ENCODE measurements around the gene ARHGAP42. TPM values are rescaled to one million over a fixed set of nuclear protein-coding genes. Genes with fewer than 3 reads are reported as not detected.

The ARHGAP42 gene
- total RNA-seq, 1 donor = 1.4 TPM

DNA sequence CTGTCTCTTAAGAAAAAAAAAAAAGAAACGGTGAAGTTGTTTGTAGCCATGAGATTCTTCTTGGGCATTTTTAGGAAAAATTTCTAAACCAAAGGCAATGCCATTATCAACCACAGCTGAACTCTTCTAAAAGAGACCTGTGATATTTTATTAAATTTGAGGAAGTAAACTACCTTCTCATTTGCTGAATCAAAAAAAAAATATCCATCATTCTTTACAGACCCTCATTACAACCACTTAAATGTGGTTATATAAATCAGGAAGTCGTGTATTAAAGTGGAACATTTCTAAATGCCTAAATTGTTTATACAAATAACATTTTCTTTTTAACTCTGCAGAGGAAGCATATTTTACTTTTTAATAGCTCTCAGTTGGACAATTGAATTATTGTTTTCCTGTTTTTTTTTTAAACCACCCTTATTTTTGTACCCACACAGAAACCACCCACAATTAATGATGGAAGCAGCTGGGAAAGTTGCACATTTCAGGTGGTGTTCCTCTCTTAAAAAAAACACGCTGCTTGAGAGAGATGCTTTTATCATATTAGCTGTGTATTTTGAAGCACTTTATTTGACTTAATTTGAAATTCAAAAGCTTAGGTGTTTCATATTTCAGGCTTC lies 91.2 kb downstream of the ARHGAP42 start:
- Histone ChIP-seq H3K27me3 (ENCODE audit: insufficient read depth, low read length) (no peaks in the 10 kb centered on the region), H3K9me3 (ENCODE audit: low read depth, low read length) (no peaks in the 10 kb centered on the region), H3K4me3 (ENCODE audit: low read length) (no peak overlapping the region), H3K4me1 (ENCODE audit: insufficient read depth, low read length) (no peaks in the 10 kb centered on the region)

DNA sequence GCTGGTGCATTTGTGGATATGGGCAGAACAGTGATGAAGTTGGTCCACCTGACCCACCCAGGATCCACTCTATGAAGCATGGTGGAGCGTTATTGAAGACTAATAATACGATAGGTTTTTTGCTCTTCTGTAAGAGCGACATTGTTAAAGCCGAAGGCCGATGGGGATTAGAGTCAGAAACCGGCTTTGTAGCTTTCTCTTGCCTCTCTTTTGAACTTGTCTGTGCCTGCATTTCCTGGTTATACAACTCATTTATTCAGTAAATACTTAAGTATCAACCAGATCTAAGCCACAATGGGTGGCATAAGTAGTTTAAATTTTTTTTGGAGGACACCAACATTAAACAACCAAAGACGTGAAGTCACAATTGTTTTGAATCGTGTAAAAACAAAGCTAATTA lies 93.4 kb downstream of the ARHGAP42 start:
- H3K27me3 ChIP-seq (ENCODE audit: insufficient read depth, low read length) = no peaks in the 10 kb centered on the region
- H3K4me1 ChIP-seq (ENCODE audit: insufficient read depth, low read length) = no peaks in the 10 kb centered on the region
- no peaks in the 10 kb centered on the region for H3K9me3 ChIP-seq (ENCODE audit: low read depth, low read length)
- H3K4me3 ChIP-seq (ENCODE audit: low read length) = no peak overlapping the region

GRCh38 chr11:100785148-100785983 lies 98.3 kb downstream of the ARHGAP42 start:
- H3K4me3 ChIP-seq (ENCODE audit: low read length) = no peak overlapping the region
- no peaks in the 10 kb centered on the region for H3K9me3 ChIP-seq (ENCODE audit: low read depth, low read length)
- H3K4me1 ChIP-seq (ENCODE audit: insufficient read depth, low read length) = no peaks in the 10 kb centered on the region
- H3K27me3 ChIP-seq (ENCODE audit: insufficient read depth, low read length) = no peaks in the 10 kb centered on the region

- no peak overlapping the region for H3K4me3 ChIP-seq (ENCODE audit: low read length)
- H3K9me3 ChIP-seq (ENCODE audit: low read depth, low read length) = no peaks in the 10 kb centered on the region
- no peaks in the 10 kb centered on the region for H3K4me1 ChIP-seq (ENCODE audit: insufficient read depth, low read length)
- no peaks in the 10 kb centered on the region for H3K27me3 ChIP-seq (ENCODE audit: insufficient read depth, low read length)
Observed at GRCh38 chr11:100788561-100789295, 101.6 kb downstream of the ARHGAP42 start.

DNA sequence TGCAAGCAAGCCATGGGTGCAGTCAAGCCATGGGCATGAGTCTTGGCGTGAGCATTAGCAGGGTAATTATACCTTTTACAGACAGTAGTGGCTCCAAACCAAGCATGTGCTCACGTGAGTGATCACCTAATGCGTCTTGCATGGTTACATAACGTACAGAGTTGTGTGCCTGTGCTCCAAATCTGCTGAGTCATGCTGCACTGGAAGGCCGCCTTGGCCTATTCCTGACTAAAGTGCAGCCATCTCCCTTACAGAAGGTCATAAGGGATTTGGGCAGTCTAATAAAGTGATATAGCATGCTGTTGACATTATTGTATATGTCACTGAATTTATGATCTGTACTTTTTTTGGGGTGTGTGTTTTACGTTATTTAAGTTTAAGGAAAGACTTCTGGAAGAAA lies 102.4 kb downstream of the ARHGAP42 start:
- H3K9me3 ChIP-seq (ENCODE audit: low read depth, low read length) = no peaks in the 10 kb centered on the region
- H3K27me3 ChIP-seq (ENCODE audit: insufficient read depth, low read length) = no peaks in the 10 kb centered on the region
- no peak overlapping the region for H3K4me3 ChIP-seq (ENCODE audit: low read length)
- no peaks in the 10 kb centered on the region for H3K4me1 ChIP-seq (ENCODE audit: insufficient read depth, low read length)

GRCh38 chr11:100790073-100790472 lies 103.0 kb downstream of the ARHGAP42 start:
- no peak overlapping the region for H3K4me3 ChIP-seq (ENCODE audit: low read length)
- no peaks in the 10 kb centered on the region for H3K27me3 ChIP-seq (ENCODE audit: insufficient read depth, low read length)
- H3K4me1 ChIP-seq (ENCODE audit: insufficient read depth, low read length) = no peaks in the 10 kb centered on the region
- H3K9me3 ChIP-seq (ENCODE audit: low read depth, low read length) = no peaks in the 10 kb centered on the region

- Histone ChIP-seq H3K9me3 (ENCODE audit: low read depth, low read length) (no peaks in the 10 kb centered on the region), H3K4me1 (ENCODE audit: insufficient read depth, low read length) (no peaks in the 10 kb centered on the region), H3K4me3 (ENCODE audit: low read length) (no peak overlapping the region), H3K27me3 (ENCODE audit: insufficient read depth, low read length) (no peaks in the 10 kb centered on the region)
Observed at GRCh38 chr11:100791103-100791502, 104.0 kb downstream of the ARHGAP42 start.

- H3K4me3 ChIP-seq (ENCODE audit: low read length) = no peak overlapping the region
- H3K9me3 ChIP-seq (ENCODE audit: low read depth, low read length) = no peaks in the 10 kb centered on the region
- H3K4me1 ChIP-seq (ENCODE audit: insufficient read depth, low read length) = no peaks in the 10 kb centered on the region
- H3K27me3 ChIP-seq (ENCODE audit: insufficient read depth, low read length) = no peaks in the 10 kb centered on the region
Observed at GRCh38 chr11:100791860-100792259, 104.8 kb downstream of the ARHGAP42 start.

DNA sequence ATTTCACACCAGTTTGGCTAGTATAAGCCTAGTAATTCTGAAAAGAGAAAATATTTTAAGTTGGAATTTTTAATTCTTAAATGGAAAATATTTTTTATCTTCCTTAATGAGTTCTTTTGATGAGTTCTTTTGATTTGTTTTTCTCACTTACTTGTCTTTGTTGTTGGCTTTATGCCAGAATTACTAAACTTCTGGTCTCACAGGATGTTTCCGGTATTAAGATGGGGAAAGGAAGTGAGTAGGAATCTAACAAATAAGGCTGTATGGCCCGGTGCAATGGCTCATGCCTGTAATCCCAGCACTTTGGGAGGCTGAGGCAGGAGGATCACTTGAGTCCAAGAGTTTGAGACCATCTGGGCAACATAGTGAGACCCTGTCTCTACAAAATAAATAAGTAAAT lies 106.4 kb downstream of the ARHGAP42 start:
- H3K4me1 ChIP-seq (ENCODE audit: insufficient read depth, low read length) = no peaks in the 10 kb centered on the region
- no peaks in the 10 kb centered on the region for H3K27me3 ChIP-seq (ENCODE audit: insufficient read depth, low read length)
- no peak overlapping the region for H3K4me3 ChIP-seq (ENCODE audit: low read length)
- H3K9me3 ChIP-seq (ENCODE audit: low read depth, low read length) = no peaks in the 10 kb centered on the region

GRCh38 chr11:100794446-100794845 lies 107.4 kb downstream of the ARHGAP42 start:
- Histone ChIP-seq H3K4me3 (ENCODE audit: low read length) (no peak overlapping the region), H3K4me1 (ENCODE audit: insufficient read depth, low read length) (no peaks in the 10 kb centered on the region), H3K27me3 (ENCODE audit: insufficient read depth, low read length) (no peaks in the 10 kb centered on the region), H3K9me3 (ENCODE audit: low read depth, low read length) (no peaks in the 10 kb centered on the region)

- no peaks in the 10 kb centered on the region for H3K9me3 ChIP-seq (ENCODE audit: low read depth, low read length)
- H3K4me1 ChIP-seq (ENCODE audit: insufficient read depth, low read length) = no peaks in the 10 kb centered on the region
- H3K4me3 ChIP-seq (ENCODE audit: low read length) = no peak overlapping the region
Observed at GRCh38 chr11:100799445-100799844, 112.4 kb downstream of the ARHGAP42 start.

GRCh38 chr11:100800202-100800601 lies 113.1 kb downstream of the ARHGAP42 start:
- Histone ChIP-seq H3K4me1 (ENCODE audit: insufficient read depth, low read length) (no peaks in the 10 kb centered on the region), H3K27me3 (ENCODE audit: insufficient read depth, low read length) (no peaks in the 10 kb centered on the region), H3K9me3 (ENCODE audit: low read depth, low read length) (no peaks in the 10 kb centered on the region), H3K4me3 (ENCODE audit: low read length) (no peak overlapping the region)

More at GRCh38 chr11:100799445-100799844, 112.4 kb downstream of the ARHGAP42 start:
- no peaks in the 10 kb centered on the region for H3K27me3 ChIP-seq (ENCODE audit: insufficient read depth, low read length)

- H3K27me3 ChIP-seq (ENCODE audit: insufficient read depth, low read length) = no peaks in the 10 kb centered on the region
- no peaks in the 10 kb centered on the region for H3K9me3 ChIP-seq (ENCODE audit: low read depth, low read length)
- no peak overlapping the region for H3K4me3 ChIP-seq (ENCODE audit: low read length)
- H3K4me1 ChIP-seq (ENCODE audit: insufficient read depth, low read length) = no peaks in the 10 kb centered on the region
Observed at GRCh38 chr11:100801225-100801999, 114.3 kb downstream of the ARHGAP42 start.

DNA sequence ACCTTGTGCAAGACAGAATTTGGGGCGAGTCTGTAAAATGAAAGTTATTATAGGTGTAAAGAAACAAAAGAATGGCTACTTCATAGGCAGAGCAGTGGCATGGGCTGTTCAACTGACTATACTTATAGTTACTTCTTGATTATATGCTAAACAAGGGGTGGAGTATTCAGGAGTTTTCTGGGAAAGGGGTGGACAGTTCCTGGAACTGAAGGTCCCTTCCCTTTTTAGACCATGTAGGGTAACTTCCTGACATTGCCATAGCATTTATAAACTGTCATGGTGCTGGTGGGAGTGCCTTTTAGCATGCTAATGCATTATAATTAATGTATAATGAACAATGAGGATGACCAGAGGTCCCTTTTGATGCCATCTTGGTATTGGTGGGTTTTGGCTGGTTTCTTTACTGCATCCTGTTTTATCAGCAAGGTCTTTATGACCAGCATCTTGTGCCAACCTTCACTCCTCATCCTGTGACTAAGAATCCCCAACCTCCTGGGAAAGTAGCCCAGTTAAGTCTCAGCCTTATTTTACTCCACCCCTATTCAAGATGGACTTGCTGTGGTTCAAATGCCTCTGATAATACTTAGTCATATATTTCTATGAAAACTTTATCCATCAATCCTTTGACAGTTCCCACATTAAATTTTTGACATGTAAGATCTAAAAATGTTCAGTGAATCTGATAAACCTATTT lies 118.6 kb downstream of the ARHGAP42 start:
- Histone ChIP-seq H3K9me3 (ENCODE audit: low read depth, low read length) (no peaks in the 10 kb centered on the region), H3K4me3 (ENCODE audit: low read length) (no peak overlapping the region), H3K4me1 (ENCODE audit: insufficient read depth, low read length) (no peaks in the 10 kb centered on the region), H3K27me3 (ENCODE audit: insufficient read depth, low read length) (no peaks in the 10 kb centered on the region)

All from mononuclear cell (primary cell).